Chondrocyte (in vitro differentiated cells): ENCODE data around the gene AMIGO1. TPM values are rescaled to one million over a fixed set of nuclear protein-coding genes. Genes with fewer than 3 reads are reported as not detected.

ENCODE experiments used
- DNase-seq: peaks from one replicate; pipeline ENCODE4 v3.0.0; 2021; ENCODE audit warnings: mixed read lengths, low spot score
- H3K27ac Mint-ChIP-seq: one replicate; pipeline ENCODE4 v1.8.0; 2021; ENCODE audit warnings: mild to moderate bottlenecking, moderate library complexity, mixed read lengths; ENCODE audit not compliant: unreplicated experiment
- H3K27me3 Mint-ChIP-seq: 2 replicates; pipeline ENCODE4 v1.8.0; 2021; ENCODE audit warnings: low read depth, mixed read lengths
- H3K36me3 Mint-ChIP-seq: 2 replicates; pipeline ENCODE4 v1.8.0; 2021; ENCODE audit warnings: low read depth, mixed read lengths
- H3K4me1 Mint-ChIP-seq: 2 replicates; pipeline ENCODE4 v1.8.0; 2021; ENCODE audit warnings: low read depth, mild to moderate bottlenecking, mixed read lengths
- H3K4me3 Mint-ChIP-seq: one replicate; pipeline ENCODE4 v1.8.0; 2021; ENCODE audit warnings: mild to moderate bottlenecking, moderate library complexity, mixed read lengths; ENCODE audit not compliant: unreplicated experiment
- H3K9me3 Mint-ChIP-seq: 2 replicates; pipeline ENCODE4 v1.8.0; 2021; ENCODE audit warnings: low read depth, mixed read lengths
- CTCF ChIP-seq: fragments of 200-600 bp; sonication (generic); IDR thresholded peaks from 2 replicates; pipeline ENCODE4 v1.5.0; 2021; ENCODE audit warnings: antibody characterized with exemption, mild to moderate bottlenecking, moderate library complexity
- total RNA-seq: library from RNA; stranded (reverse); gene quantifications from 3 replicates; pipeline ENCODE4 v1.2.1, GENCODE V29; 2021

The AMIGO1 gene
- total RNA-seq, 1 donor from 2014 or later, result 4.6 TPM

- Mint-ChIP-seq H3K9me3 (no peaks in the 10 kb centered on the region), H3K36me3 (peaks cover 2% of the 10 kb centered on the region), H3K4me1 (peaks cover 51% of the 10 kb centered on the region), H3K27me3 (no peaks in the 10 kb centered on the region), H3K27ac (peak overlapping the region; percentile 61), H3K4me3 (no peak overlapping the region)
- TF ChIP-seq CTCF, result peak; percentile 70
- DNase-seq, result no peak
Observed at GRCh38 chr1:109499661-109500536, 9.6 kb downstream of the AMIGO1 start.

- DNase-seq, result no peak
- Mint-ChIP-seq H3K36me3 (peaks cover 2% of the 10 kb centered on the region), H3K4me3 (no peak overlapping the region), H3K27me3 (no peaks in the 10 kb centered on the region), H3K4me1 (peaks cover 60% of the 10 kb centered on the region), H3K9me3 (no peaks in the 10 kb centered on the region), H3K27ac (peak overlapping the region; percentile 61)
- no peak for TF ChIP-seq CTCF
Observed at GRCh38 chr1:109499081-109499480, 10.4 kb downstream of the AMIGO1 start.

GRCh38 chr1:109498161-109498801, 11.2 kb downstream of the AMIGO1 start:
- Mint-ChIP-seq H3K27me3 (no peaks in the 10 kb centered on the region), H3K4me3 (no peak overlapping the region), H3K4me1 (peaks cover 65% of the 10 kb centered on the region)

GRCh38 chr1:109497449-109498160, 11.9 kb downstream of the AMIGO1 start:
- no peak overlapping the region for H3K27ac Mint-ChIP-seq
- no peak overlapping the region for H3K4me3 Mint-ChIP-seq
- DNase-seq, result no peak

More at GRCh38 chr1:109498161-109498801, 11.2 kb downstream of the AMIGO1 start:
- TF ChIP-seq CTCF, result peak; percentile 77
- Mint-ChIP-seq H3K9me3 (no peaks in the 10 kb centered on the region), H3K27ac (no peak overlapping the region), H3K36me3 (peaks cover 2% of the 10 kb centered on the region)
- DNase-seq, result no peak

More at GRCh38 chr1:109497449-109498160, 11.9 kb downstream of the AMIGO1 start:
- Mint-ChIP-seq H3K27me3 (no peaks in the 10 kb centered on the region), H3K36me3 (peaks cover 2% of the 10 kb centered on the region), H3K9me3 (no peaks in the 10 kb centered on the region), H3K4me1 (peaks cover 64% of the 10 kb centered on the region)
- TF ChIP-seq CTCF, result no peak
